ENCODE measurements around the gene COX19.

GRCh38 chr7:940599-941408 lies 34.5 kb downstream of the COX19 start:
- no peak for TF ChIP-seq CTCF (IDR thresholded peaks at IDR 0.05; ENCODE audit: insufficient read depth, low read length)
- no peak for TF ChIP-seq SPI1 (IDR thresholded peaks at IDR 0.05; ENCODE audit: borderline replicate concordance, low read depth)
- TF ChIP-seq POLR2AphosphoS5 (IDR thresholded peaks at IDR 0.05; ENCODE audit: low read depth) = no peak
